SJCRH30 (cell line): ENCODE results near the gene SLC16A7. TPM values are rescaled to one million over a fixed set of nuclear protein-coding genes. Genes with fewer than 3 reads are reported as not detected.

Experiments
- DNase-seq, 2 experiments: peaks; one replicate each; pipeline ENCODE4 v3.0.0-alpha.2; 2015 to 2020
- H3K27ac ChIP-seq: fragments of 250-450 bp; sonication (Bioruptor Pico); 2 replicates; pipeline ENCODE4 v1.5.1; 2020; ENCODE audit warnings: mild to moderate bottlenecking, moderate library complexity
- H3K27me3 ChIP-seq: fragments of 250-450 bp; sonication (Bioruptor Pico); 2 replicates; pipeline ENCODE4 v1.5.1; 2020; ENCODE audit warnings: mild to moderate bottlenecking, moderate library complexity
- H3K36me3 ChIP-seq: fragments of 250-450 bp; sonication (Bioruptor Pico); 2 replicates; pipeline ENCODE4 v1.5.1; 2020; ENCODE audit warnings: mild to moderate bottlenecking, moderate library complexity
- H3K4me1 ChIP-seq: fragments of 250-450 bp; sonication (Bioruptor Pico); 2 replicates; pipeline ENCODE4 v1.5.1; 2020; ENCODE audit warnings: mild to moderate bottlenecking, moderate library complexity
- H3K4me3 ChIP-seq: fragments of 250-450 bp; sonication (Bioruptor Pico); 2 replicates; pipeline ENCODE4 v1.5.1; 2020; ENCODE audit warnings: mild to moderate bottlenecking, moderate library complexity
- H3K9me3 ChIP-seq: fragments of 250-450 bp; sonication (Bioruptor Pico); replicated peaks from 2 replicates; pipeline ENCODE4 v1.5.1; 2020; ENCODE audit warnings: mild to moderate bottlenecking, moderate library complexity
- total RNA-seq: library from RNA; depleted of rRNA; stranded (reverse); fragments of >200 nt; shearing (Covaris generic); gene quantifications from 2 replicates; pipeline ENCODE4 v1.2.3, GENCODE V29; 2014; rRNA removed

SLC16A7 gene, protein sequence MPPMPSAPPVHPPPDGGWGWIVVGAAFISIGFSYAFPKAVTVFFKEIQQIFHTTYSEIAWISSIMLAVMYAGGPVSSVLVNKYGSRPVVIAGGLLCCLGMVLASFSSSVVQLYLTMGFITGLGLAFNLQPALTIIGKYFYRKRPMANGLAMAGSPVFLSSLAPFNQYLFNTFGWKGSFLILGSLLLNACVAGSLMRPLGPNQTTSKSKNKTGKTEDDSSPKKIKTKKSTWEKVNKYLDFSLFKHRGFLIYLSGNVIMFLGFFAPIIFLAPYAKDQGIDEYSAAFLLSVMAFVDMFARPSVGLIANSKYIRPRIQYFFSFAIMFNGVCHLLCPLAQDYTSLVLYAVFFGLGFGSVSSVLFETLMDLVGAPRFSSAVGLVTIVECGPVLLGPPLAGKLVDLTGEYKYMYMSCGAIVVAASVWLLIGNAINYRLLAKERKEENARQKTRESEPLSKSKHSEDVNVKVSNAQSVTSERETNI
- total RNA-seq: 3.1 and 3.6 TPM in 2 replicates

DNA sequence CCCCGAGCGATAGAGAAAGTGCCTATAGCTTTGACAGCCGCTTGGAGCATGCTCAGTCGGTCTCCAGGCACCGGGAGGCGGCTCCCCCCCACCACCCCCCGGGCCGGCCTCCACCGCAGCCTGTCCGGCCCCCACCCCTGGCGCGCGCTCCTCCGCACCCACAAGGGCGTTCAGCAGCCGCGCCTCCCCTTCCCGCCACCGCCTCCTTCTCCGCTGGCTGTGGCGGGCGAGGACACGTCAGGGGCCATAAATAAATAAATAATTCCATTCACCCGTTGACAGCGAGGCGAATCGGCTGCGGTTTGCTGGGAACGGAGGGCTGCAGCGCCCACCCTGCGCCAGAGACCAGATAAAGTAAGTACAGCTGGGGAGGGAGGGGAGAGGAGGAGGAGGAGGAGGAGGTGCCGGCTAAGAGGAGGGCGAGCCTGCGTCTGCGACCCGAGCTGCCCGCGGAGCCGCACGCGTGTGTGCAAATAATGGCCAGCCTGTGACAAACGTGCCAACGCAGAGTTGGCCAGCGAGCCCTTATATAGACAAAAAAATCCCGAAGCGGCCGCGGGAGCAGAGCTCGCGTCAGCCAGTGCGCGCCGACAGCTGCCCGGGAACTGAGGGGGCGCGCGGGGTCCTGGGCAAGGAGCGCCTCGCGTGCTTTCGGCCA, at the start of gene SLC16A7:
Gene SLC16A7, plus strand, starts transcription at position 147 of the 658 bp plus-strand sequence. CDS start 108,773 bp downstream, outside the sequence.
- peak; percentile 57 to 61 for DNase-seq
- H3K36me3 ChIP-seq: no peaks in the 10 kb centered on the region

DNA sequence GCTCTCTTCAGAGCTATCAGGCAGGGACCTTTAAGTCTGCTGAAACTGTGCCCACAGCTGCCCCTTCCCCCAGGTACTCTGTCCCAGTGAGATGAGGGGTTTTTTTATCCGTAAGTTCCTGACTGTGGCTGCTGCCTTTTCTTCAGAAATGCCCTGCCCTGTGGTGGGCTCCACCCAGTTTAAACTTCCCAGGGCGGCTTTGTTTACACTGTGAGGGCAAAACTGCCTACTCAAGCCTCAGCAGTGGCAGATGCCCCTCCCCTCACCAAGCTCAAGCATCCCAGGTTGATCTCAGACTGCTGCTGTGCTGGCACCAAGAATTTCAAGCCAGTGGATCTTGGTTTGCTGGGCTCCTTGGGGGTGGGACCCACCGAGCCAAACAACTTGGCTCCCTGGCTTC, 46.9 kb upstream of the SLC16A7 start:
- no peaks in the 10 kb centered on the region for H3K36me3 ChIP-seq
- DNase-seq: no peak
- H3K4me3 ChIP-seq: no peak overlapping the region
- H3K27ac ChIP-seq: no peak overlapping the region
- no peaks in the 10 kb centered on the region for H3K9me3 ChIP-seq
- no peaks in the 10 kb centered on the region for H3K27me3 ChIP-seq
- H3K4me1 ChIP-seq: no peaks in the 10 kb centered on the region

More for the DNA sequence above, at the start of gene SLC16A7:
- H3K4me1 ChIP-seq: peaks cover 3% of the 10 kb centered on the region; the same call in 1 of the 2 replicates
- H3K4me3 ChIP-seq: peak within 1 kb of the TSS; percentile 63
- H3K27me3 ChIP-seq: no peaks in the 10 kb centered on the region
- H3K27ac ChIP-seq: peak within 1 kb of the TSS; percentile 83
- no peaks in the 10 kb centered on the region for H3K9me3 ChIP-seq

DNA sequence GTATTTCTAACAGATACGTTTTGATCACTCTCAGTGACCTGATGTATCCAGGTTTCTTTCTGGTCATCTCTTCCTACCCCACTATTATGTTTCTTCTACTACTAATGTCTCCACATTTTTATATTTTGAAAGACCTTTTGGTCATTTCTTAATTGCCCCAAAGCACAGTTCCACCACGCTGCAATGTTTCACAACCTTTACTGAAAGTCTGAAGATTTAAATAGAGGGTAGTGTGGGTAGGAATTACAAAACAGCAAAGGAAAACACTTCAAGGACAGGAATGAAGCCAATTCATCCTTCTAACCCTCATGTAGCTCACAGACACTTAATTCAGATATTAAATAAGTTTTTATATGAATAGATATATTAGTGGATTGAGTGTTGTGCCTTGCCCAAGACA, 36.1 kb upstream of the SLC16A7 start:
- H3K36me3 ChIP-seq: no peaks in the 10 kb centered on the region
- H3K9me3 ChIP-seq: no peaks in the 10 kb centered on the region
- DNase-seq: no peak
- H3K4me3 ChIP-seq: no peak overlapping the region
- H3K27me3 ChIP-seq: no peaks in the 10 kb centered on the region
- no peaks in the 10 kb centered on the region for H3K4me1 ChIP-seq
- H3K27ac ChIP-seq: no peak overlapping the region

DNA sequence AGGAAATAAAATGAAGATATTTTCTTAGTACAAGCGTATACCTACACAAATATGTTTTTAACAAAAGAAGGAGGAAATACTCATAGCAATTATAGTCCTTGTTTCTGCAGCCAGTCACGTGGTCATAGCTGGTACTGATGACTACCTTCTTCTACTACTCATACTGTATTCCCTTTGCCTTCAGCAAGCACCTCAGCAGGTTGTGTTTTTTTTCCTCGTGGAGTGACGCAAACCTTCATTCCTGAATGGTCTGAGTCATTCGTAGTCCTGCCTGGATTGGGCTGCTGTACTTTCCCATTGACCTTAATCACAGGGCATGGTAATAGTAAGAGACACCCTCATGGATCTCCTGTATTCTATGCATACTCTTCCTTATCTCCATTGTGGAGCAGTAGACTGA, 25.7 kb upstream of the SLC16A7 start:
- DNase-seq: no peak
- Histone ChIP-seq H3K27ac (no peak overlapping the region), H3K36me3 (no peaks in the 10 kb centered on the region), H3K4me1 (no peaks in the 10 kb centered on the region), H3K9me3 (no peaks in the 10 kb centered on the region), H3K27me3 (no peaks in the 10 kb centered on the region), H3K4me3 (no peak overlapping the region)

DNA sequence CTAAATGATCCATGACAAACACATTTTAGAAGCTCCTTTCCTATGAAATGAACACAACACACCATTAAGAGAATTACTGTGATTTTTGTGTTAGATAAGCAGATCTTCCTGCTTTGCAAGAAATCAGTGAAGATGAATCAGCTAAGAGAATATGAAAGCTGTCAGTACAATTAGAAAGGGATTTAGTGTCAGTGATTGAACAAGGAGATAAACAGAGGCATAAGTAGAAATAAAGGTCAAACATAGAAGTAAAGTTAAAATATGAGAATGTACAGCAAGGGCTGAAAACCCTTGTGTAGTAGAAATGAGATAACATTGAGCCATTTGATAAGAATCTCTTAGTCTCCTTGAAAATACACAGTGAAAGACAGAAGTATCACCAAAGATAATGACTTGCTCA, 21.4 kb upstream of the SLC16A7 start:
- Histone ChIP-seq H3K4me3 (no peak overlapping the region), H3K27ac (no peak overlapping the region), H3K36me3 (no peaks in the 10 kb centered on the region), H3K4me1 (no peaks in the 10 kb centered on the region), H3K9me3 (no peaks in the 10 kb centered on the region), H3K27me3 (no peaks in the 10 kb centered on the region)
- DNase-seq: no peak

DNA sequence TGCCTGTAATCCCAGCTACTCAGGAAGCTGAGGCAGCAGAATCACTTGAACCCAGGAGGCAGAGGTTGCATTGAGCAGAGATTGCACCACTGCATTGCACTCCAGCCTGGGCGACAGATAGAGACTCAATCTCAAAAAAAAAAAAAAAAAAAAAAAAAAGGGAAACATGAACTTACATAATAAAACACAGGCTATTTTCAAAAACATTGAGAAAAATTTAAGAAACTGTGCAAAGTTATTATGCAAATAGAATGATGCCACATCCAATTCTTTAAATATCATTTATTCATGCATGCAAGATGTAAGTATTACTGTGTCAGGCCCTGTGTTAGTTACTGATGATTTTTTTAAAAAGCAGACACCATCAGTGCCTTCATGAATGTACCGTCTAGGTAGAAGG, 20.0 kb upstream of the SLC16A7 start:
- Histone ChIP-seq H3K27ac (no peak overlapping the region), H3K4me1 (no peaks in the 10 kb centered on the region), H3K4me3 (no peak overlapping the region), H3K36me3 (no peaks in the 10 kb centered on the region), H3K9me3 (no peaks in the 10 kb centered on the region), H3K27me3 (no peaks in the 10 kb centered on the region)
- no peak for DNase-seq

DNA sequence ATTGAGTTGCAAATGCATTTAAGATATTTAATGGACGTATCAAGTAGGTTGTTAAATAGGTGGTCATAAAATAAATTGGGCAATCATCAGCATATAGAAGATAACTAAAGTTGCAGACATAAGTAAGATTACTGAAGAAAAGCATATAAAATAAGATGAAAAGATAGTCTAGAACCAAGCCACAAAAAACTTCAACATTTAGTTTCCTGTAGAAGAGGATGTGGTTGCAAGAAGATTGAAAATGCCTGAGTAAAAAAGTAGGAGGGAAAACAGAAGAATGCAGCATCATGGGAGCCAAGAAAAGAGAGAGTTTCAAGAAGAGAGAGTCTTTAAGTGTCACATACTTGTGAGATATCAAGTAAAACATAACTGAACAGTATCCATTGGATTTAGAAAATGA, 17.6 kb upstream of the SLC16A7 start:
- no peak for DNase-seq
- Histone ChIP-seq H3K4me3 (no peak overlapping the region), H3K27ac (no peak overlapping the region), H3K36me3 (no peaks in the 10 kb centered on the region), H3K9me3 (no peaks in the 10 kb centered on the region), H3K4me1 (no peaks in the 10 kb centered on the region), H3K27me3 (no peaks in the 10 kb centered on the region)

DNA sequence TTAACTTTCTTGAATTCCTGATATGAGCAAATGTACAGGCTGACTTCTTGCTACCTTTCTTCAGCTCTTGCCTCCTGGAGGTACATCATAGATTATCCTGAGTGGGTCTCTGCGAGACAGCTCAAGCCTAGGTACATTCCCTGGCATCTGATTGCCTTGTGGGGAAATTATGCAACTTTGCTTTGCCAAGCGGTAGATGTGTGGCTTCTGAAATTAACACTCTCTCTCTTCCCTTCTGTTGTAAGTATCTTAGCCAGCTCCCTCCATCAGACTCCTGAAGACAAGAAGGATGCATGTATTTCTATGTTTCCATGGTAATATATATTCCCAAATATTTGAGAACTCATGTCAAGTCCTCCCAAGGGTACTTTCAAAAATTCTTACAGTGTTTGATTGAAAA, 16.2 kb upstream of the SLC16A7 start:
- DNase-seq: no peak
- Histone ChIP-seq H3K27ac (no peak overlapping the region), H3K36me3 (no peaks in the 10 kb centered on the region), H3K4me1 (no peaks in the 10 kb centered on the region), H3K9me3 (no peaks in the 10 kb centered on the region), H3K27me3 (no peaks in the 10 kb centered on the region), H3K4me3 (no peak overlapping the region)

DNA sequence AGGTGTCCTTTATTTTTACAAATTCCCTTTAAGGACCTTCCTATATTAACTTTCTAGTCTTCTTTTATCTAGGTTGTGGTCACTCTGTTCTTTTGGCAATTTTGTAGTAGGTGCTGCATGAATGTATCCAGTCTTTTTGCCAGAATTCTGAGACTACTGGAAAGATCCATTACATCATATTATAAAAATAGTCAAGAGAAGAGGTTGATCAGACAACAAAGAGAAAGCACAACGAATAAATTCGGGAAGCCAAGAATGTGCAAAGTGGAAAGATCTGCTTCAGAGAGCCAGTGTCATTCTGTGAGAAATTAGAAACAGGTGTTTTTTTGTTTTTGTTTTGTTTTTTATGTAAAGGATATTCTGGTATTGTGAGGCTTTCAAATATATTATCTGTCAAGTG, 15.8 kb upstream of the SLC16A7 start:
- no peaks in the 10 kb centered on the region for H3K36me3 ChIP-seq
- no peaks in the 10 kb centered on the region for H3K4me1 ChIP-seq
- H3K27ac ChIP-seq: no peak overlapping the region
- no peak for DNase-seq
- no peaks in the 10 kb centered on the region for H3K27me3 ChIP-seq
- H3K4me3 ChIP-seq: no peak overlapping the region
- H3K9me3 ChIP-seq: no peaks in the 10 kb centered on the region

DNA sequence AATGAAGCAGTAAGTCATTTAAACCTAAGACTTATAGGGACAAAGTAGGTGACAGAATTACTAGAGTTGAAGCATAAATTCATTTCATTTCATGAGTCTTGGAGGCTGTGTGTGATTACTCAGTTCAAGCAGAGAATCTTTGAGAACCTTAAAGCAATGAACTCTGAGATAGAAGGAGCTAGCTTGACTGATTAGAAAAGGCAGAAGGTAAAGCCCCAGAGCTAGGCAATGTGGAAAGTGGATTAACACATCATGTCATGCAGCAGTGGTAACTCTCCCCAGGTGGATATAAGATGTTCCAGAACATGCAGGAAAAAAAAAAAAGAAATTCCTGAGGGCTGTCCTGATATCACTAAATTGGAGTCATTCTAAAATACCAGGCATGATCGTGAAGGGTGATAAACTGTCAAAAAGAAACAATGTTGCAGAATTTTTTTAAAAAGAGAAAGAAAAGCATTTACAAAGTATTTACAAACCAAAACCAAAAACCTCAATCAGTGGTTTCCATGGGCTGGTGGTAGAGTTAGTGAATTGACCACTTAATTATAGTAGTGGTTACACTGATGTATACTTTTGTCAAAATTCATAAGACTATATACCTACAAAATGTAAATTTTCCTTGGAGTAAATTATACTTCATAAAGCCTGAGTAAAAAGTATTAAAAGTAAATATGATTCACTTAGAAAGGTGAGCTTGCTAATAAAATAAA, 12.7 kb upstream of the SLC16A7 start:
- Histone ChIP-seq H3K27me3 (no peaks in the 10 kb centered on the region), H3K9me3 (no peaks in the 10 kb centered on the region), H3K4me3 (no peak overlapping the region), H3K36me3 (no peaks in the 10 kb centered on the region), H3K27ac (no peak overlapping the region), H3K4me1 (no peaks in the 10 kb centered on the region)
- no peak for DNase-seq

DNA sequence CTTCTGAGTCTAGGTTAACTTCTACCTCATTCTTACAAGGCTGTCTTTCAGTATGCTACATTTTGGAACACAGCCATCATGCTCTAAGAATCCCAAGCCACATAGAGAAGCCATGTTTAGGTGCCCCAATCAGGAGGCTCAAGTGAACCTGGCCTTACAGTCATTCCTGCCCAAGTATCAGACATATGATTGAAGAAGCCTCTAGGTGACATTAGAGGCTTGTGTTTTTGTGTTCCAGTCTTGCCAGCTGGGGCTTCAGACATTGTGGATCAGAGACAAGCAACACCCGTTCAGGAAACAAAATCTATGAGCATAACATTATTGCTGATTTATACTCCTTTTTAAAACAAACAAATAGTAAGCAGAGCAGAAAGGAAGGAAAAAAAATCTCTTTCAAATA, 8.1 kb upstream of the SLC16A7 start:
- Histone ChIP-seq H3K27me3 (no peaks in the 10 kb centered on the region), H3K27ac (no peak overlapping the region), H3K4me1 (no peaks in the 10 kb centered on the region), H3K9me3 (no peaks in the 10 kb centered on the region), H3K4me3 (no peak overlapping the region), H3K36me3 (no peaks in the 10 kb centered on the region)
- no peak for DNase-seq

DNA sequence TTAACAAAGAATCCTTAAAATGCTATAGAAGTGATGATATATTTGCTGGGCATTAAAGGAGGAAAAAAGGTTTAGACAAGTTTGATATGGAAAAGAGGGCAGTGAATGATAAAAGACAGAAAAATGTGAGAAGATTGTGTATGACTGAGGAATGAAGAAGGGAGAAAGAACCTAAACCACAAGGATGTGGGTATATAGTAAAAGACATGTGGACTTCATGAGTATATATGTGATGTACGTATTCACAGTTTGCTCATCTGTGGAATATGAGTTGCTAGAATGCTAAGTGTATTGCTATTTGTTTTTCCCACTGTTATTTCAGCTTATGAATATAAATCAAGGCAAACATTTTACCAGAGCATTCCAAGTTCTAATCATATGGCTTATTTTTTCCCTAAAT, 2.1 kb upstream of the SLC16A7 start:
- no peaks in the 10 kb centered on the region for H3K36me3 ChIP-seq
- no peak overlapping the region for H3K27ac ChIP-seq
- H3K9me3 ChIP-seq: no peaks in the 10 kb centered on the region
- H3K4me3 ChIP-seq: no peak overlapping the region
- H3K27me3 ChIP-seq: no peaks in the 10 kb centered on the region
- H3K4me1 ChIP-seq: peaks cover 3% of the 10 kb centered on the region; the same call in 1 of the 2 replicates
- DNase-seq: no peak

DNA sequence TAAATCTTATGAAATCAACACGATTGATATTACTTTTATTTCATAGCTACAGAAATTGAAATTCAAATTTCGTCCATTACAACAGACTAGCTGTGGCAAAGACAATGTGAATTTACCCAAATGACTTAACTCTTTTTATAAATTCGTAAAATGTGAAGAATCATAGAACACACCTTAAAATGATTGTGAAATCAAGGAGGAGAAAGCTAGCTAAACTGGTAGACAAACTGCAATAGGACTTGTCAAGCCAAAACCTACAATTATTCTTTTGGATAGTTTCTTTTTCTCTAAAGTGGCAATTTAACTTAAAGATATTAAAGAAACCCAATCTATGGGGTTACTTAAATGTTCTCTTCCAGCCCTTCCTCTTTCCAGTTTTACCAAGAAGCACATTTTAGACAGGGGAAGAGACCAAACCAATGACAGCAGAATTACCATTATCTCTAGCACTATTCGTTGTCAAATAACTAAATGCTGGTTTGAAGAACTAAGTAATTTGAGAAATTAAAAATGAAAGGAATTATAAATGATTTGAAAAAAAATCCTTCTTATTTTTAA, 807 bp upstream of the SLC16A7 start:
- no peak overlapping the region for H3K27ac ChIP-seq
- no peaks in the 10 kb centered on the region for H3K9me3 ChIP-seq
- no peaks in the 10 kb centered on the region for H3K27me3 ChIP-seq
- H3K4me3 ChIP-seq: peak overlapping the region; percentile 63
- H3K4me1 ChIP-seq: peaks cover 3% of the 10 kb centered on the region; the same call in 1 of the 2 replicates
- H3K36me3 ChIP-seq: no peaks in the 10 kb centered on the region
- DNase-seq: no peak

DNA sequence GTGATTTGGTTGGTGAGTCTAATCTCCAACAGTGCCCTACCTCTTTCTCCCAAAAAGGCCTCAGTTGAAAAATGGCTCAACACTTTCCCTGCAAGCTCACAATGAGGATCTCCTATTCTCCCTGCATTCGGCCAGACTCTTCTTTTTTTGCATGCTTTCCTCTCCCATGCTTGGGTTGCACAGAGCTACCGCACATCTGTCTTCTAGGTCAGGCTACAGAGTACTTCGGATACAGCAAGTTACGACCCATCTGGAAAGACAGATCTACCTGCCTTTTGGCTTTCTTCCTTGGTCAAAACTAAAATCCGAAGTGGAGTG, 305 bp upstream of the SLC16A7 start:
- H3K9me3 ChIP-seq: no peaks in the 10 kb centered on the region
- no peak for DNase-seq
- H3K4me3 ChIP-seq: peak overlapping the region; percentile 63
- peaks cover 3% of the 10 kb centered on the region; the same call in 1 of the 2 replicates for H3K4me1 ChIP-seq
- H3K27me3 ChIP-seq: no peaks in the 10 kb centered on the region
- no peak overlapping the region for H3K27ac ChIP-seq
- no peaks in the 10 kb centered on the region for H3K36me3 ChIP-seq

DNA sequence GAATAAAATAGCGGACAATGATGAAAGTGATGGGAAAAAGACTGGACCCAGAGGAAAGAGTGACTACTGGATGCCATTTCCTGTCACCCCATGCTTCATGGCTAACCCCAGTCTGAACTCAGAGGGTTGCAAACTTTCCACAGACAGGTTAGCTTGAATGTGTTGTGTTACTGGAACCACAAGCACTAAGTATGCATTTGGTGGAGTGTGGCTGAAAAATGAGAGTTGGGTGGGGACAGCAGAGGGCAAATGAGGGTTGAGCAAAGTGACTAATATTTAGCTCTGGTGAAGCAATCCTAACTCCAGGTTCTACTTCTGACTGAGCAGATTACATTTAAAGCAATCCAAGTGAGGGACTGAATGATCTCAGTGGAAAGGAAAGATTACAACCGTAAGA, 1.6 kb downstream of the SLC16A7 start:
- no peaks in the 10 kb centered on the region for H3K27me3 ChIP-seq
- no peaks in the 10 kb centered on the region for H3K9me3 ChIP-seq
- no peaks in the 10 kb centered on the region for H3K36me3 ChIP-seq
- peak overlapping the region; percentile 83 for H3K27ac ChIP-seq
- peak overlapping the region; percentile 63 for H3K4me3 ChIP-seq
- peak in 1 of 2 experiments; percentile 10 for DNase-seq
- peaks cover 3% of the 10 kb centered on the region; the same call in 1 of the 2 replicates for H3K4me1 ChIP-seq
